Melanocyte of skin (primary cell): ENCODE results near the gene MSX2. TPM values are rescaled to one million over a fixed set of nuclear protein-coding genes. Genes with fewer than 3 reads are reported as not detected.

ENCODE experiments used
- small RNA-seq, 2 donors: library from RNA; depleted of rRNA; stranded (forward); fragments of <200 nt; gene quantifications; one replicate each; pipeline ENCODE3, GENCODE V24; 2012
- total RNA-seq, 2 donors: library from RNA; depleted of rRNA; stranded (reverse); fragments of >200 nt; gene quantifications; 2 replicates each; pipeline ENCODE4 v1.2.3, GENCODE V29; 2012

Gene MSX2
- total RNA-seq, result 1 to 10 TPM; 1.3 to 1.4 TPM

GRCh38 chr5:174724484-174725260 lies at the start of gene MSX2:
Gene MSX2, plus strand, starts transcription at chr5:174724582. Its CDS starts 78 bp downstream, at chr5:174724660.

Small RNA genes lying within 50 kb of the gene (small RNA-seq; reads per million reads assigned to genes)
- 0 to 0.04 reads per million in 2 donors for gene MIR4634
